Neural cell (in vitro differentiated cells): Measurements from ENCODE around the gene MFSD2A. TPM values are rescaled to one million over a fixed set of nuclear protein-coding genes. Genes with fewer than 3 reads are reported as not detected.
A peak's percentile ranks its signal among the peaks of the same experiment; 100 is the strongest.

Experiments
- H2AFZ ChIP-seq: fragments of 200-600, 300-800 bp; sonication (generic), shearing (Covaris generic); 2 replicates; pipeline ENCODE4 v1.6.0; 2014; ENCODE audit warnings: low read depth, mild to moderate bottlenecking, antibody characterized with exemption, low read length, moderate library complexity
- H3F3A ChIP-seq: fragments of 200-600 bp; shearing (Covaris generic); 2 replicates; pipeline ENCODE4 v1.6.1; 2016; ENCODE audit warnings: mild to moderate bottlenecking, moderate library complexity, mixed read lengths, antibody characterized with exemption, low read length; ENCODE audit not compliant: insufficient read depth, poor library complexity, severe bottlenecking
- H3K27ac ChIP-seq: fragments of 200-600, 300-800 bp; sonication (generic), shearing (Covaris generic); 2 replicates; pipeline ENCODE4 v1.5.1; 2014; ENCODE audit warnings: mild to moderate bottlenecking, low read length, moderate library complexity
- H3K27me3 ChIP-seq: fragments of 300-800, 200-600 bp; sonication (generic), shearing (Covaris generic); 2 replicates; pipeline ENCODE4 v1.6.0; 2014; ENCODE audit warnings: mild to moderate bottlenecking, low read depth, low read length, moderate library complexity; ENCODE audit not compliant: insufficient read depth
- H3K36me3 ChIP-seq: fragments of 300-800, 200-600 bp; sonication (generic), shearing (Covaris generic); 2 replicates; pipeline ENCODE4 v1.5.1; 2014; ENCODE audit warnings: mild to moderate bottlenecking, antibody characterized with exemption, low read length, moderate library complexity; ENCODE audit not compliant: insufficient read depth
- H3K4me2 ChIP-seq: fragments of 300-800, 200-600 bp; sonication (generic), shearing (Covaris generic); 2 replicates; pipeline ENCODE4 v1.6.0; 2014; ENCODE audit warnings: mild to moderate bottlenecking, low read length
- H3K4me3 ChIP-seq: fragments of 300-800, 200-600 bp; sonication (generic), shearing (Covaris generic); 2 replicates; pipeline ENCODE4 v1.5.1; 2014; ENCODE audit warnings: mild to moderate bottlenecking, low read length, moderate library complexity
- H3K79me2 ChIP-seq: fragments of 200-600 bp; shearing (Covaris generic); replicated peaks from 2 replicates; pipeline ENCODE4 v1.6.0; 2014; ENCODE audit warnings: mild to moderate bottlenecking, low read length, moderate library complexity; ENCODE audit not compliant: insufficient read depth
- H3K9ac ChIP-seq: fragments of 300-800, 200-600 bp; sonication (generic), shearing (Covaris generic); 2 replicates; pipeline ENCODE4 v1.6.1; 2016; ENCODE audit warnings: mild to moderate bottlenecking, low read length, mixed read lengths
- H3K9me2 ChIP-seq: fragments of 200-600 bp; shearing (Covaris generic); 2 replicates; pipeline ENCODE4 v1.6.1; 2016; ENCODE audit warnings: mild to moderate bottlenecking, low read length, mixed read lengths; ENCODE audit not compliant: insufficient read depth
- H3K9me3 ChIP-seq: fragments of 200-600, 300-800 bp; sonication (generic), shearing (Covaris generic); 2 replicates; pipeline ENCODE4 v1.6.1; 2016; ENCODE audit warnings: mild to moderate bottlenecking, mixed run types, low read length, moderate library complexity, mixed read lengths
- H4K20me1 ChIP-seq: fragments of 200-600 bp; shearing (Covaris generic); 2 replicates; pipeline ENCODE4 v1.6.1; 2016; ENCODE audit warnings: mild to moderate bottlenecking, mixed run types; ENCODE audit not compliant: insufficient read depth
- EP300 ChIP-seq: fragments of 450-650 bp; conservative IDR thresholded peaks from 2 replicates; pipeline ENCODE4 v1.6.1; 2014; ENCODE audit warnings: antibody characterized with exemption, mild to moderate bottlenecking, moderate library complexity; ENCODE audit not compliant: poor library complexity, severe bottlenecking
- EZH2 ChIP-seq: fragments of 200-600, 300-800 bp; shearing (Covaris generic), sonication (generic); IDR thresholded peaks from 2 replicates; pipeline ENCODE4 v1.6.1; 2014; ENCODE audit warnings: antibody characterized with exemption, low read length, borderline replicate concordance, mild to moderate bottlenecking; ENCODE audit not compliant: insufficient read depth, poor library complexity, severe bottlenecking
- MXI1 ChIP-seq: fragments of 450-650 bp; conservative IDR thresholded peaks from 2 replicates; pipeline ENCODE4 v1.6.1; 2014; ENCODE audit warnings: antibody characterized with exemption, mild to moderate bottlenecking; ENCODE audit not compliant: poor library complexity, severe bottlenecking
- POLR2AphosphoS5 ChIP-seq: IDR thresholded peaks from 2 replicates; pipeline ENCODE4 v1.6.1; 2012
- RAD21 ChIP-seq: fragments of 450-650 bp; conservative IDR thresholded peaks from 2 replicates; pipeline ENCODE4 v1.6.1; 2014; ENCODE audit warnings: antibody characterized with exemption, mild to moderate bottlenecking, moderate library complexity
- SMC3 ChIP-seq: fragments of 450-650 bp; conservative IDR thresholded peaks from 2 replicates; pipeline ENCODE4 v1.6.1; 2014; ENCODE audit warnings: antibody characterized with exemption, mild to moderate bottlenecking, moderate library complexity; ENCODE audit not compliant: poor library complexity
- TAF1 ChIP-seq: IDR thresholded peaks from 2 replicates; pipeline ENCODE4 v1.6.1; 2012; ENCODE audit warnings: low read depth
- polyA plus RNA-seq: library from polyadenylated mRNA; depleted of rRNA; stranded (reverse); fragments of >200 nt; gene quantifications from 2 replicates; pipeline ENCODE4 v1.2.3, GENCODE V29; 2014
- TF ChIP-seq, protein P1 (sequence below): fragments of 450-650 bp; IDR thresholded peaks from 2 replicates; pipeline ENCODE4 v1.5.1; 2014; ENCODE audit warnings: antibody characterized with exemption, mild to moderate bottlenecking, moderate library complexity; ENCODE audit not compliant: poor library complexity, severe bottlenecking
- TF ChIP-seq, protein P2 (sequence below): IDR thresholded peaks from 2 replicates; pipeline ENCODE4 v1.6.1; 2012; ENCODE audit warnings: borderline replicate concordance

Gene MFSD2A
- polyA plus RNA-seq, 1 donor from 2014 or later, result 7.0 TPM

DNA sequence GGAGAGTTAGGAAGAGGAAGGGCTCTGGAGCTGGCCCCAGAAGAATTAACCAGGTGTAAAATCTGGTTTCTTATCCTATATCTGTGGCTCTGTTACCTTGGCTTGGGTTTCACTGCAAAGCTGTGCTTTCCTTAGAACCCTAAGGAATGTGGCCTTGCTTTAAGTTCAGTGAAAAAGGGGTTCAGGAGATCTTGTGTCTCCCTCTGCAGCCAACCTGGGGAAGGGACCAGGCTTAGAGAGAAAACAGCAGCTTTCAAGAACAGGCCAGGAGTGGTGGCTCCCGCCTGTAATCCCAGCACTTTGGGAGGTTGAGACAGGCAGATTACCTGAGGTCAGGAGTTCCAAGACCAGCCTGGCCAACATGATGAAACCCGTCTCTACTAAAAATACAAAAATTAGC, 37.1 kb upstream of the MFSD2A start:
- H3K27me3 ChIP-seq, result peaks cover 3% of the 10 kb centered on the region
- H3F3A ChIP-seq, result no peaks in the 10 kb centered on the region

DNA sequence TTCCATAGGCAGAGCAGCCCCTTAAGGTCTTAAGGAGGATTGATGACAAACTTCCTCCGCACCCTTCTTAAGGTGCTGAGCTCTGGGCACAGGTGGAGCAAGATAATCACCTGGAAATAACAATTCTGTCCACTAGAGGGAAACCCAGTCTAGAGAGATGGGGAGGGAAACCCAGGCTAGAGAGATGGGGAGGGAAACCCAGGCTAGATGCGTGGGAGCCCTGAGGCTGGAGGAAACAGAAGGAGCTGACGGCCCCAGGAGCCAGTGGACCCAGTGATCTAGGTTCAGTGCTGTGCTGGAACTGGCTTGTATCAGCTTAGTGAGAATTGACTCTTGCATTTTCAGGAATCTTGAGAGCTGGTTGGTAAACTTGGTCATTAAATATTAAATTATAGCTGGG, 35.4 kb upstream of the MFSD2A start:
- peaks cover 3% of the 10 kb centered on the region for H3K27me3 ChIP-seq
- H3K9me3 ChIP-seq, result no peaks in the 10 kb centered on the region
- H3K4me2 ChIP-seq, result no peak overlapping the region
- no peaks in the 10 kb centered on the region for H3K79me2 ChIP-seq
- TF ChIP-seq, protein P1, sequence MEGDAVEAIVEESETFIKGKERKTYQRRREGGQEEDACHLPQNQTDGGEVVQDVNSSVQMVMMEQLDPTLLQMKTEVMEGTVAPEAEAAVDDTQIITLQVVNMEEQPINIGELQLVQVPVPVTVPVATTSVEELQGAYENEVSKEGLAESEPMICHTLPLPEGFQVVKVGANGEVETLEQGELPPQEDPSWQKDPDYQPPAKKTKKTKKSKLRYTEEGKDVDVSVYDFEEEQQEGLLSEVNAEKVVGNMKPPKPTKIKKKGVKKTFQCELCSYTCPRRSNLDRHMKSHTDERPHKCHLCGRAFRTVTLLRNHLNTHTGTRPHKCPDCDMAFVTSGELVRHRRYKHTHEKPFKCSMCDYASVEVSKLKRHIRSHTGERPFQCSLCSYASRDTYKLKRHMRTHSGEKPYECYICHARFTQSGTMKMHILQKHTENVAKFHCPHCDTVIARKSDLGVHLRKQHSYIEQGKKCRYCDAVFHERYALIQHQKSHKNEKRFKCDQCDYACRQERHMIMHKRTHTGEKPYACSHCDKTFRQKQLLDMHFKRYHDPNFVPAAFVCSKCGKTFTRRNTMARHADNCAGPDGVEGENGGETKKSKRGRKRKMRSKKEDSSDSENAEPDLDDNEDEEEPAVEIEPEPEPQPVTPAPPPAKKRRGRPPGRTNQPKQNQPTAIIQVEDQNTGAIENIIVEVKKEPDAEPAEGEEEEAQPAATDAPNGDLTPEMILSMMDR, result peak; percentile 59
- TF ChIP-seq RAD21 (peak; percentile 58), EZH2 (no peak), SMC3 (peak; percentile 59)
- no peaks in the 10 kb centered on the region for H3K9me2 ChIP-seq
- H2AFZ ChIP-seq, result no peak overlapping the region
- no peaks in the 10 kb centered on the region for H3K36me3 ChIP-seq
- no peaks in the 10 kb centered on the region for H3F3A ChIP-seq
- H4K20me1 ChIP-seq, result no peaks in the 10 kb centered on the region
- no peak overlapping the region for H3K4me3 ChIP-seq
- H3K9ac ChIP-seq, result no peak overlapping the region
- H3K27ac ChIP-seq, result no peak overlapping the region

More for the DNA sequence above, 37.1 kb upstream of the MFSD2A start:
- Histone ChIP-seq H3K9me3 (no peaks in the 10 kb centered on the region), H3K79me2 (no peaks in the 10 kb centered on the region), H3K27ac (no peak overlapping the region), H3K9me2 (no peaks in the 10 kb centered on the region), H2AFZ (no peak overlapping the region), H3K36me3 (no peaks in the 10 kb centered on the region), H4K20me1 (no peaks in the 10 kb centered on the region), H3K4me3 (no peak overlapping the region), H3K4me2 (no peak overlapping the region), H3K9ac (no peak overlapping the region)
- no peak for TF ChIP-seq RAD21
- TF ChIP-seq, protein P1, result no peak
- TF ChIP-seq MXI1, result no peak
- TF ChIP-seq SMC3, result no peak
- no peak for TF ChIP-seq EP300
- no peak for TF ChIP-seq EZH2
- no peak for TF ChIP-seq POLR2AphosphoS5
- TF ChIP-seq TAF1, result no peak
- TF ChIP-seq, protein P2, sequence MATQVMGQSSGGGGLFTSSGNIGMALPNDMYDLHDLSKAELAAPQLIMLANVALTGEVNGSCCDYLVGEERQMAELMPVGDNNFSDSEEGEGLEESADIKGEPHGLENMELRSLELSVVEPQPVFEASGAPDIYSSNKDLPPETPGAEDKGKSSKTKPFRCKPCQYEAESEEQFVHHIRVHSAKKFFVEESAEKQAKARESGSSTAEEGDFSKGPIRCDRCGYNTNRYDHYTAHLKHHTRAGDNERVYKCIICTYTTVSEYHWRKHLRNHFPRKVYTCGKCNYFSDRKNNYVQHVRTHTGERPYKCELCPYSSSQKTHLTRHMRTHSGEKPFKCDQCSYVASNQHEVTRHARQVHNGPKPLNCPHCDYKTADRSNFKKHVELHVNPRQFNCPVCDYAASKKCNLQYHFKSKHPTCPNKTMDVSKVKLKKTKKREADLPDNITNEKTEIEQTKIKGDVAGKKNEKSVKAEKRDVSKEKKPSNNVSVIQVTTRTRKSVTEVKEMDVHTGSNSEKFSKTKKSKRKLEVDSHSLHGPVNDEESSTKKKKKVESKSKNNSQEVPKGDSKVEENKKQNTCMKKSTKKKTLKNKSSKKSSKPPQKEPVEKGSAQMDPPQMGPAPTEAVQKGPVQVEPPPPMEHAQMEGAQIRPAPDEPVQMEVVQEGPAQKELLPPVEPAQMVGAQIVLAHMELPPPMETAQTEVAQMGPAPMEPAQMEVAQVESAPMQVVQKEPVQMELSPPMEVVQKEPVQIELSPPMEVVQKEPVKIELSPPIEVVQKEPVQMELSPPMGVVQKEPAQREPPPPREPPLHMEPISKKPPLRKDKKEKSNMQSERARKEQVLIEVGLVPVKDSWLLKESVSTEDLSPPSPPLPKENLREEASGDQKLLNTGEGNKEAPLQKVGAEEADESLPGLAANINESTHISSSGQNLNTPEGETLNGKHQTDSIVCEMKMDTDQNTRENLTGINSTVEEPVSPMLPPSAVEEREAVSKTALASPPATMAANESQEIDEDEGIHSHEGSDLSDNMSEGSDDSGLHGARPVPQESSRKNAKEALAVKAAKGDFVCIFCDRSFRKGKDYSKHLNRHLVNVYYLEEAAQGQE, result no peak
